ENCODE results near the gene ID4. TPM values are rescaled to one million over a fixed set of nuclear protein-coding genes. Genes with fewer than 3 reads are reported as not detected.

ID4 gene
- total RNA-seq, 4 donors from 2014 or later: 0.36 to 5.8 (median 1.3) TPM

GRCh38 chr6:19873031-19873430, 35.9 kb downstream of the ID4 start:
- in situ Hi-C loops (cut with MboI; ENCODE audit: low sequenced_read_pairs in 4 of 4): loop anchor here in 2 of 4 donors (25.0 kb wide), 2 partner anchors 861 to 886 kb away; no protein-coding TSS in a partner anchor
- no peaks in the 10 kb centered on the region for H3K9me3 ChIP-seq
- intact Hi-C loops (cut with DNase I; ENCODE audit: low total_unique reads): no loop called here
- H3K4me3 ChIP-seq: no peak overlapping the region
- no peaks in the 10 kb centered on the region for H3K4me1 ChIP-seq
- no peaks in the 10 kb centered on the region for H3K27me3 ChIP-seq
- no peak overlapping the region for H3K27ac ChIP-seq
- DNase-seq: no peak
- no peak for ATAC-seq
- no peaks in the 10 kb centered on the region for H3K36me3 ChIP-seq
- TF ChIP-seq POLR2A (IDR thresholded peaks at IDR 0.05): no peak
- no peak for TF ChIP-seq CTCF (IDR thresholded peaks at IDR 0.05 in 4 of 5, conservative IDR thresholded peaks at IDR 0.05 in 1 of 5)

DNA sequence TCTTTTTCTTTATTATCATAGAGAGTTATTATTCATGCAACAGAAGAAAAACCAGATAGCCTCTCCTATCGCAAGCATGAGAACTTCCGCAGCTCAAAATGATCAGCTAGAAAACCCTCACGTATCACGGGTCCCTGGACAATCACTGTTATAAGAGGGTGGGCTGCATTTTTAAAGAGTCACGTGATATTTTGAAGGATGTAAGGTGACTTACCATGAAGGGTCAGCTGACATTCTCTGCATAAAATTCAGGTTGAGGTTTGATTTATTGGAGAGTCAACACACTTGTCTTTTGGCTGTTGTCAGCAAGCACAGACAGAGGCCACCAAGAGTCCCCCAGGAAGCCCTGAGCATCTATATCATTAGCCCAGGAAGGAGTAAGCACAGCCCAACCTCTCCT, 39.5 kb downstream of the ID4 start:
- Histone ChIP-seq H3K36me3 (no peaks in the 10 kb centered on the region), H3K4me3 (no peak overlapping the region), H3K27ac (no peak overlapping the region), H3K9me3 (no peaks in the 10 kb centered on the region), H3K4me1 (peaks cover 0 to 6% of the 10 kb centered on the region in 2 donors), H3K27me3 (no peaks in the 10 kb centered on the region)
- no peak for DNase-seq
- no peak for ATAC-seq
- no peak for TF ChIP-seq CTCF (IDR thresholded peaks at IDR 0.05 in 4 of 5, conservative IDR thresholded peaks at IDR 0.05 in 1 of 5)
- TF ChIP-seq POLR2A (IDR thresholded peaks at IDR 0.05): no peak
- in situ Hi-C loops (cut with MboI; ENCODE audit: low sequenced_read_pairs in 4 of 4) (no loop called here), intact Hi-C loops (cut with DNase I; ENCODE audit: low total_unique reads) (no loop called here)

DNA sequence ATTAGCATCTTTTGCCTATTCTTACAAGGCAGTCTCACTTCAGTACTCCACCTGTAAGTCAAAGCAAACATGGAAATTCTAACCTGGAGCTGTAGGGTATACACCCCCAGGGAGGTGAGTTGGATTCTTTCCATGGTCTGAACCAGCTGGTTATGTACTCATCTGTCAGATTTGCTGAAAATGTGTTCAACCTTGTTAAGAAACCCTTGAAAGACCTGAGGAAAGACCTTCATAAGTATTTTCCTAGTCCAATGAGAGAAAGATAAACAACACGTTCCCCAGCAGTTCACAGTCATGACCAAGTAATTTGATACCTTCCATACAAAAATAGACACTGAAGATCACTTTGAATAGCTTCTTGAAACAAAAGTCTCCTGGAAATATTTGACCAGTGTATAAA, 42.5 kb downstream of the ID4 start:
- DNase-seq (no peak), ATAC-seq (peak in 1 of 2 donors; percentile 53)
- Histone ChIP-seq H3K4me1 (peaks cover 0 to 6% of the 10 kb centered on the region in 2 donors), H3K36me3 (no peaks in the 10 kb centered on the region), H3K27ac (no peak overlapping the region), H3K9me3 (no peaks in the 10 kb centered on the region), H3K4me3 (no peak overlapping the region), H3K27me3 (no peaks in the 10 kb centered on the region)
- intact Hi-C loops (cut with DNase I; ENCODE audit: low total_unique reads) (no loop called here), in situ Hi-C loops (cut with MboI; ENCODE audit: low sequenced_read_pairs in 4 of 4) (no loop called here)
- TF ChIP-seq CTCF (IDR thresholded peaks at IDR 0.05 in 4 of 5, conservative IDR thresholded peaks at IDR 0.05 in 1 of 5): no peak
- no peak for TF ChIP-seq POLR2A (IDR thresholded peaks at IDR 0.05)

GRCh38 chr6:19880066-19880465, 42.9 kb downstream of the ID4 start:
- H3K4me1 ChIP-seq: peaks cover 0 to 6% of the 10 kb centered on the region in 2 donors
- H3K36me3 ChIP-seq: no peaks in the 10 kb centered on the region
- intact Hi-C loops (cut with DNase I; ENCODE audit: low total_unique reads) (no loop called here), in situ Hi-C loops (cut with MboI; ENCODE audit: low sequenced_read_pairs in 4 of 4) (no loop called here)
- H3K9me3 ChIP-seq: no peaks in the 10 kb centered on the region
- TF ChIP-seq POLR2A (IDR thresholded peaks at IDR 0.05) (no peak), CTCF (IDR thresholded peaks at IDR 0.05 in 4 of 5, conservative IDR thresholded peaks at IDR 0.05 in 1 of 5) (no peak)
- no peak overlapping the region for H3K27ac ChIP-seq
- no peaks in the 10 kb centered on the region for H3K27me3 ChIP-seq
- no peak overlapping the region for H3K4me3 ChIP-seq
- DNase-seq (no peak), ATAC-seq (no peak)

GRCh38 chr6:19891451-19891850, 54.3 kb downstream of the ID4 start:
- no peaks in the 10 kb centered on the region for H3K36me3 ChIP-seq
- H3K9me3 ChIP-seq: no peaks in the 10 kb centered on the region
- DNase-seq: no peak
- no peak for ATAC-seq
- intact Hi-C loops (cut with DNase I; ENCODE audit: low total_unique reads): no loop called here
- TF ChIP-seq CTCF (IDR thresholded peaks at IDR 0.05 in 4 of 5, conservative IDR thresholded peaks at IDR 0.05 in 1 of 5) (no peak), POLR2A (IDR thresholded peaks at IDR 0.05) (no peak)
- in situ Hi-C loops (cut with MboI; ENCODE audit: low sequenced_read_pairs in 4 of 4): no loop called here
- H3K27ac ChIP-seq: no peak overlapping the region
- H3K27me3 ChIP-seq: no peaks in the 10 kb centered on the region
- no peak overlapping the region for H3K4me3 ChIP-seq
- H3K4me1 ChIP-seq: no peaks in the 10 kb centered on the region
